H9 (cell line): ENCODE data around the gene UBN2. TPM values are rescaled to one million over a fixed set of nuclear protein-coding genes. Genes with fewer than 3 reads are reported as not detected.
A peak's percentile ranks its signal among the peaks of the same experiment; 100 is the strongest.

ENCODE experiments used
- DNase-seq: peaks from one replicate; pipeline ENCODE4 v3.0.0-alpha.2; 2017
- H2AFZ ChIP-seq: one replicate; pipeline ENCODE4 v1.6.1; 2013; ENCODE audit warnings: mild to moderate bottlenecking, low read length, control low read depth, moderate library complexity
- H2AK5ac ChIP-seq: 2 replicates; pipeline ENCODE4 v1.6.1; 2013; ENCODE audit warnings: low read length, control low read depth, mixed read lengths; ENCODE audit not compliant: insufficient read length
- H2BK120ac ChIP-seq: one replicate; pipeline ENCODE4 v1.6.1; 2013; ENCODE audit warnings: low read depth, mild to moderate bottlenecking, low read length, control low read depth, inconsistent platforms; ENCODE audit not compliant: poor library complexity, severe bottlenecking
- H2BK12ac ChIP-seq: 2 replicates; pipeline ENCODE4 v1.6.1; 2013; ENCODE audit warnings: low read length, control low read depth, mixed read lengths, low read depth; ENCODE audit not compliant: insufficient read length
- H2BK15ac ChIP-seq: 2 replicates; pipeline ENCODE4 v1.6.1; 2013; ENCODE audit warnings: low read depth, low read length, control low read depth
- H2BK20ac ChIP-seq: one replicate; pipeline ENCODE4 v1.6.1; 2013; ENCODE audit warnings: low read depth, mild to moderate bottlenecking, low read length, control low read depth, inconsistent platforms; ENCODE audit not compliant: poor library complexity, severe bottlenecking
- H2BK5ac ChIP-seq: 2 replicates; pipeline ENCODE4 v1.6.1; 2013; ENCODE audit warnings: low read length, control low read depth, mixed read lengths; ENCODE audit not compliant: insufficient read length
- H3K14ac ChIP-seq: 2 replicates; pipeline ENCODE4 v1.6.1; 2013; ENCODE audit warnings: low read length, control low read depth; ENCODE audit not compliant: insufficient read depth
- H3K18ac ChIP-seq: 2 replicates; pipeline ENCODE4 v1.6.1; 2013; ENCODE audit warnings: low read depth, mild to moderate bottlenecking, mixed read lengths, low read length, control low read depth; ENCODE audit not compliant: insufficient read length
- H3K23ac ChIP-seq: 2 replicates; pipeline ENCODE4 v1.6.1; 2013; ENCODE audit warnings: low read length, control low read depth, mixed read lengths, low read depth; ENCODE audit not compliant: insufficient read length
- H3K23me2 ChIP-seq: 2 replicates; pipeline ENCODE4 v1.6.1; 2013; ENCODE audit warnings: low read depth, mild to moderate bottlenecking, mixed read lengths, low read length, control low read depth; ENCODE audit not compliant: insufficient read length, poor library complexity, severe bottlenecking
- H3K27ac ChIP-seq: 2 replicates; pipeline ENCODE4 v1.5.1; 2013; ENCODE audit warnings: low read length, control low read depth, mixed read lengths, low read depth; ENCODE audit not compliant: insufficient read length
- H3K27me3 ChIP-seq: 2 replicates; pipeline ENCODE4 v1.6.1; 2013; ENCODE audit warnings: low read length, control low read depth, inconsistent platforms; ENCODE audit not compliant: insufficient read depth
- H3K4ac ChIP-seq: 2 replicates; pipeline ENCODE4 v1.6.1; 2013; ENCODE audit warnings: low read depth, mild to moderate bottlenecking, control low read depth, inconsistent platforms, low read length, moderate library complexity
- H3K4me1 ChIP-seq: 2 replicates; pipeline ENCODE4 v1.6.1; 2013; ENCODE audit warnings: low read length, control low read depth, inconsistent platforms; ENCODE audit not compliant: insufficient read depth
- H3K4me2 ChIP-seq: 2 replicates; pipeline ENCODE4 v1.6.1; 2013; ENCODE audit warnings: low read length, control low read depth, mixed read lengths; ENCODE audit not compliant: insufficient read length, insufficient read depth
- H3K56ac ChIP-seq: 2 replicates; pipeline ENCODE4 v1.6.1; 2013; ENCODE audit warnings: low read depth, mild to moderate bottlenecking, mixed read lengths, low read length, control low read depth; ENCODE audit not compliant: insufficient read length
- H3K79me1 ChIP-seq: 2 replicates; pipeline ENCODE4 v1.6.1; 2013; ENCODE audit warnings: low read depth, mild to moderate bottlenecking, moderate library complexity, low read length, control low read depth, inconsistent platforms; ENCODE audit not compliant: insufficient read depth, poor library complexity, severe bottlenecking
- H3K79me2 ChIP-seq: 2 replicates; pipeline ENCODE4 v1.6.1; 2013; ENCODE audit warnings: low read length, control low read depth, inconsistent platforms; ENCODE audit not compliant: insufficient read depth
- H3K9ac ChIP-seq: 2 replicates; pipeline ENCODE4 v1.6.1; 2013; ENCODE audit warnings: low read length, control low read depth, mixed read lengths; ENCODE audit not compliant: insufficient read length; ENCODE audit errors: extremely low read depth
- H3K9me3 ChIP-seq: one replicate; pipeline ENCODE4 v1.6.1; 2013; ENCODE audit warnings: low read depth, low read length, inconsistent platforms; ENCODE audit not compliant: control insufficient read depth
- H3T11ph ChIP-seq: one replicate; pipeline ENCODE4 v1.6.1; 2013; ENCODE audit warnings: mild to moderate bottlenecking, low read length, control low read depth, inconsistent platforms
- H4K20me1 ChIP-seq: one replicate; pipeline ENCODE4 v1.6.1; 2013; ENCODE audit not compliant: control insufficient read depth, insufficient read length, insufficient read depth
- H4K5ac ChIP-seq: 2 replicates; pipeline ENCODE4 v1.6.1; 2013; ENCODE audit warnings: low read depth, mild to moderate bottlenecking, mixed read lengths, low read length, control low read depth; ENCODE audit not compliant: insufficient read length
- H4K8ac ChIP-seq: replicated peaks from 2 replicates; pipeline ENCODE4 v1.6.1; 2013; ENCODE audit warnings: low read length, control low read depth, mixed read lengths, low read depth; ENCODE audit not compliant: insufficient read length
- H4K91ac ChIP-seq: 2 replicates; pipeline ENCODE4 v1.6.1; 2013; ENCODE audit warnings: low read depth, mild to moderate bottlenecking, moderate library complexity, mixed read lengths, low read length, control low read depth; ENCODE audit not compliant: insufficient read length
- H3K27ac Mint-ChIP-seq, 3 experiments: 2 replicates in 2 of 3; 3 replicates in 1 of 3; pipeline ENCODE4 v1.8.0; 2020 to 2021; ENCODE audit warnings: mixed read lengths in 3 of 3, mild to moderate bottlenecking in 1 of 3, moderate library complexity in 1 of 3
- H3K27me3 Mint-ChIP-seq: 2 replicates; pipeline ENCODE4 v1.8.0; 2021; ENCODE audit warnings: low read depth, mild to moderate bottlenecking, moderate library complexity, mixed read lengths
- H3K36me3 Mint-ChIP-seq, 3 experiments: 2 replicates in 2 of 3; 3 replicates in 1 of 3; pipeline ENCODE4 v1.8.0; 2020 to 2021; ENCODE audit warnings: low read depth in 3 of 3, mixed read lengths in 3 of 3; ENCODE audit not compliant: insufficient read depth in 1 of 3
- H3K4me1 Mint-ChIP-seq, 2 experiments: 2 replicates each; pipeline ENCODE4 v1.8.0; 2020; ENCODE audit warnings: mixed read lengths in 2 of 2
- H3K4me3 Mint-ChIP-seq, 2 experiments: 2 replicates in 1 of 2; 3 replicates in 1 of 2; pipeline ENCODE4 v1.8.0; 2020 to 2021; ENCODE audit warnings: mild to moderate bottlenecking in 2 of 2, mixed read lengths in 2 of 2, moderate library complexity in 1 of 2
- H3K9me3 Mint-ChIP-seq, 2 experiments: 2 replicates in 1 of 2; 3 replicates in 1 of 2; pipeline ENCODE4 v1.8.0; 2020; ENCODE audit warnings: mild to moderate bottlenecking in 2 of 2, mixed read lengths in 2 of 2, moderate library complexity in 1 of 2
- WGBS: extraction: QIAGEN DNeasy Blood & Tissue Kit; methylation state at CpG from one replicate; pipeline ENCODE4 v1.1.7; 2013; ENCODE audit warnings: missing lambda C conversion rate, low lambda C conversion rate, mixed read lengths; ENCODE audit not compliant: insufficient read length; ENCODE audit errors: extremely low coverage; 5-methylcytosine and 5-hydroxymethylcytosine counted together
- total RNA-seq: library from RNA; stranded (reverse); gene quantifications from 2 replicates; pipeline ENCODE4 v1.2.1, GENCODE V29; 2021
- TF ChIP-seq, protein P1 (sequence below): fragments of 200-600 bp; sonication (generic); conservative IDR thresholded peaks from 3 replicates; pipeline ENCODE4 v1.8.0; 2021; ENCODE audit warnings: antibody characterized with exemption, mild to moderate bottlenecking

Gene UBN2
- total RNA-seq, 1 experiment from 2014 or later: 27.6 TPM

DNA sequence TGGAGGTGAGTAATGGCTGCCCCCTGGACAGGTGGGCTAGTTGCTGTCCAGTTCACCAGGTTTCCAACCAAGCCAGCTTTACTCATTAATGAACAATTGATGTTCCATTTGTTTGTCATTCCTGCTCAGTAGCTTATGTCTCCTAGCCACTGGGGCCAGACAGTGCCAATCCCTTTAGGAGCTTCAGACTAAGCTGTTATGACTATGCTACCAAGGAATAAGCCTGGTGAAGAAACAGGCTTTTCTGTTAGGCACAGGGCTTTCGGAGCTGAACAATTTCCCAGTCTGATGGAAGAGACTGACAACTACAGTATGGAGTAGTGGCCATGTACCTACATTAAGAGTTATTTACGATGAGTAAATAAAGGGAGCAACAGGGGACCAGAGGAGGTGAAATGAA lies 108.0 kb downstream of the UBN2 start:
- no peak overlapping the region for H3K18ac ChIP-seq
- no peak overlapping the region for H4K8ac ChIP-seq
- no peak overlapping the region for H3K4me2 ChIP-seq
- H2AK5ac ChIP-seq: no peak overlapping the region
- TF ChIP-seq, protein P1, sequence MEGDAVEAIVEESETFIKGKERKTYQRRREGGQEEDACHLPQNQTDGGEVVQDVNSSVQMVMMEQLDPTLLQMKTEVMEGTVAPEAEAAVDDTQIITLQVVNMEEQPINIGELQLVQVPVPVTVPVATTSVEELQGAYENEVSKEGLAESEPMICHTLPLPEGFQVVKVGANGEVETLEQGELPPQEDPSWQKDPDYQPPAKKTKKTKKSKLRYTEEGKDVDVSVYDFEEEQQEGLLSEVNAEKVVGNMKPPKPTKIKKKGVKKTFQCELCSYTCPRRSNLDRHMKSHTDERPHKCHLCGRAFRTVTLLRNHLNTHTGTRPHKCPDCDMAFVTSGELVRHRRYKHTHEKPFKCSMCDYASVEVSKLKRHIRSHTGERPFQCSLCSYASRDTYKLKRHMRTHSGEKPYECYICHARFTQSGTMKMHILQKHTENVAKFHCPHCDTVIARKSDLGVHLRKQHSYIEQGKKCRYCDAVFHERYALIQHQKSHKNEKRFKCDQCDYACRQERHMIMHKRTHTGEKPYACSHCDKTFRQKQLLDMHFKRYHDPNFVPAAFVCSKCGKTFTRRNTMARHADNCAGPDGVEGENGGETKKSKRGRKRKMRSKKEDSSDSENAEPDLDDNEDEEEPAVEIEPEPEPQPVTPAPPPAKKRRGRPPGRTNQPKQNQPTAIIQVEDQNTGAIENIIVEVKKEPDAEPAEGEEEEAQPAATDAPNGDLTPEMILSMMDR: no peak
- H3K23ac ChIP-seq: no peak overlapping the region
- H2BK120ac ChIP-seq: no peak overlapping the region
- no peak overlapping the region for H2BK12ac ChIP-seq
- H2BK15ac ChIP-seq: no peak overlapping the region
- Mint-ChIP-seq H3K4me1 (peaks cover 7 to 11% of the 10 kb centered on the region in 2 experiments), H3K9me3 (peaks cover 10 to 14% of the 10 kb centered on the region in 2 experiments; a peak in 4 of 5 replicates), H3K36me3 (peaks cover 3 to 11% (median 6%) of the 10 kb centered on the region in 3 experiments; a peak in 6 of 7 replicates), H3K4me3 (peak overlapping the region; percentile 91 to 95), H3K27ac (no peak overlapping the region), H3K27me3 (peaks cover 14% of the 10 kb centered on the region)
- no peak overlapping the region for H3K9ac ChIP-seq
- H3K9me3 ChIP-seq: no peaks in the 10 kb centered on the region
- no peak overlapping the region for H3K4ac ChIP-seq
- no peaks in the 10 kb centered on the region for H3K4me1 ChIP-seq
- no peak overlapping the region for H4K5ac ChIP-seq
- H4K91ac ChIP-seq: no peak overlapping the region
- WGBS: no CpG with 5 or more reads among the region's 2 CpGs
- no peaks in the 10 kb centered on the region for H3K79me2 ChIP-seq
- H2AFZ ChIP-seq: no peak overlapping the region
- H3K27me3 ChIP-seq: no peaks in the 10 kb centered on the region
- no peak overlapping the region for H2BK20ac ChIP-seq
- no peak for DNase-seq
- no peak overlapping the region for H3T11ph ChIP-seq
- H4K20me1 ChIP-seq: no peaks in the 10 kb centered on the region
- H3K14ac ChIP-seq: no peak overlapping the region
- no peak overlapping the region for H3K27ac ChIP-seq
- H3K79me1 ChIP-seq: no peaks in the 10 kb centered on the region
- no peak overlapping the region for H2BK5ac ChIP-seq
- no peak overlapping the region for H3K56ac ChIP-seq
- peaks cover 3% of the 10 kb centered on the region for H3K23me2 ChIP-seq
